ENCODE results near the gene CABP5.

CABP5 gene

GRCh38 chr19:48051335-48052033, 7.6 kb upstream of the CABP5 start:
- Histone ChIP-seq H3K4me2 (ENCODE audit: low read length) (no peak overlapping the region), H3K9me3 (ENCODE audit: control insufficient read depth, low read length) (no peaks in the 10 kb centered on the region), H3K4me3 (ENCODE audit: low read depth, low read length) (no peak overlapping the region), H3K27me3 (ENCODE audit: control insufficient read depth, insufficient read depth, low read length) (no peaks in the 10 kb centered on the region), H3K79me2 (no peaks in the 10 kb centered on the region), H3K36me3 (ENCODE audit: control insufficient read depth, insufficient read depth, low read length) (no peaks in the 10 kb centered on the region), H3K27ac (no peak overlapping the region), H2AFZ (no peak overlapping the region), H3K9ac (no peak overlapping the region), H3K4me1 (no peaks in the 10 kb centered on the region)
- TF ChIP-seq CTCF (IDR thresholded peaks at IDR 0.05), result no peak

DNA sequence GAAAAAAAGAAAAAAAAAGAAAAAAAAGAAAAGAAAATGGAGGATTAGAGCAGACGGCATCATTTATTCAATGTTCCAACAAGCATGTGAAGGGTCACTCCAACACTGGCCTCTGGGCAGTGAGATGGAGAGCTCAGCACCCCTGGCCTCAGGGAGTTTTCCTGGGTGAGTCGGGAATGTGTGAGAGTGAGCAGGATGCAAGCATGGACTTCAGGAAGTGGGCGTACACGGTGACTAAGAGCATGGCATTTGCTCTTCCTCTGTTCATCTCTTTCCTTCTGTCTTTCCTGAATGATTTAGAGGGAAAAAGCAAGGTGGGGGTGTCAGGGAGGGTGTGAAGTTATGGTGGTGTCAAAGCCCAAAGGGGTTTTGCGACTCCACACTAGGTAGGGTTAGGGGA, 682 bp upstream of the CABP5 start:
- Histone ChIP-seq H3K9me3 (ENCODE audit: control insufficient read depth, low read length) (no peaks in the 10 kb centered on the region), H3K4me1 (no peaks in the 10 kb centered on the region), H3K79me2 (no peaks in the 10 kb centered on the region), H3K27ac (no peak overlapping the region), H3K27me3 (ENCODE audit: control insufficient read depth, insufficient read depth, low read length) (no peaks in the 10 kb centered on the region), H2AFZ (no peak overlapping the region), H3K36me3 (ENCODE audit: control insufficient read depth, insufficient read depth, low read length) (no peaks in the 10 kb centered on the region), H3K4me2 (ENCODE audit: low read length) (no peak overlapping the region), H3K9ac (no peak overlapping the region), H3K4me3 (ENCODE audit: low read depth, low read length) (no peak overlapping the region)
- no peak for TF ChIP-seq CTCF (IDR thresholded peaks at IDR 0.05)

DNA sequence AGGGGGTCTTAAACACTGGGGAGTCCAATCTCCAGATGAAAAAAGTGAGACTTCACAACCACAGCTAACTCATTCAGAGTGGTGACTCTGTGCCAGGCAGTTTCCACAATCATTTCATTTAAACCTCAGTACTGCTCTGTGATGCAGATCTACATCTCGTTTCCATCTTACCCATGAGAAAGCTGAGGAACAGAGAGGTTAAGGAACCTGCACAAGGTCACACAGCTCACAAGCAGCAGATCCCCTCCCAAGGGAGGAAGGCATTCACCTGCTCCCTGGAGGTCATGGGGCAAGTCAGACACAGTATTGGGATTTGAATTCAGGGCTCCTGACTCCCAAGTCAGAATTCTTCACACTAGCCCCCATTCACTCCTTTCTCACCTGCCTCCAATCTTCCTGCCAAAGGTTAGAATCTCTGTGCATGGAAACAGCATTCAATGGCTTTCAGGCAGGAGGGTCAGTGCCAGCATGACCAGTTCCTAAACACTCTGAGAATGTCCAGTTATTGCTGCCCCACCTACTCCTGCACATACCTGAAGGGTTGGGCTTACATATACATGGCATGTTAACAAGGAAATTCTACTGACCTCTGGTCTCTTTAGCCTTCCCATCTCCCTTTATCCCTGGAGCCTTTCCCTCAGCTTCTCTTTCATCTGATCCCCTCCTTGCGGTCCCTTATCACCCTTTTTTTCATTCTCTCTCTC, 1.9 kb downstream of the CABP5 start:
- Histone ChIP-seq H3K9ac (no peak overlapping the region), H3K4me2 (ENCODE audit: low read length) (no peak overlapping the region), H3K36me3 (ENCODE audit: control insufficient read depth, insufficient read depth, low read length) (no peaks in the 10 kb centered on the region), H3K4me3 (ENCODE audit: low read depth, low read length) (no peak overlapping the region), H3K27ac (no peak overlapping the region), H3K4me1 (no peaks in the 10 kb centered on the region), H3K79me2 (no peaks in the 10 kb centered on the region), H3K9me3 (ENCODE audit: control insufficient read depth, low read length) (no peaks in the 10 kb centered on the region), H2AFZ (no peak overlapping the region), H3K27me3 (ENCODE audit: control insufficient read depth, insufficient read depth, low read length) (no peaks in the 10 kb centered on the region)
- TF ChIP-seq CTCF (IDR thresholded peaks at IDR 0.05), result no peak

DNA sequence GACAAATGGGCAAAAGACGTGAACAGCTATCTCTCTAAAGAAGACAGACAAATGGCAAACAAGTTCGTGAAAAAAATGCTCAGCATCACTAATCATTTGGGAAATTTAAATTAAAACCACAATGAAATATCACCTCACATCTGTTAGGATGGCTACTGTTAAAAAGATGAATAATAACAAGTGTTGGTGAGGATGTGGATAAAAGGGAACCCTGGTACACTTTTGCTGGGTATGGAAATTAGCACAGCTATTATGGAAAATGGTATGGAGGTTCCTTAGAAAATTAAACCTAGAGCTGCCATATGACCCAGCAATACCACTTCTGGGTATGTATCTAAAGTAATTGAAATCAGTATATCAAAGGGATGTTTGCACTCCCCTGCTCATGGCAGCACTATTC, 7.1 kb downstream of the CABP5 start:
- TF ChIP-seq CTCF (IDR thresholded peaks at IDR 0.05), result no peak
- no peak overlapping the region for H3K27ac ChIP-seq
- no peak overlapping the region for H3K4me3 ChIP-seq (ENCODE audit: low read depth, low read length)
- H3K27me3 ChIP-seq (ENCODE audit: control insufficient read depth, insufficient read depth, low read length), result no peaks in the 10 kb centered on the region
- H3K36me3 ChIP-seq (ENCODE audit: control insufficient read depth, insufficient read depth, low read length), result no peaks in the 10 kb centered on the region
- H3K4me1 ChIP-seq, result no peaks in the 10 kb centered on the region
- H3K79me2 ChIP-seq, result no peaks in the 10 kb centered on the region
- H3K9me3 ChIP-seq (ENCODE audit: control insufficient read depth, low read length), result no peaks in the 10 kb centered on the region
- H2AFZ ChIP-seq, result no peak overlapping the region
- no peak overlapping the region for H3K4me2 ChIP-seq (ENCODE audit: low read length)
- H3K9ac ChIP-seq, result no peak overlapping the region

- no peak for TF ChIP-seq CTCF (IDR thresholded peaks at IDR 0.05)
- no peaks in the 10 kb centered on the region for H3K4me1 ChIP-seq
These were observed 10.3 kb downstream of the CABP5 start for GRCh38 chr19:48033604-48034003.

More at GRCh38 chr19:48033604-48034003, 10.3 kb downstream of the CABP5 start:
- Histone ChIP-seq H3K27me3 (ENCODE audit: control insufficient read depth, insufficient read depth, low read length) (no peaks in the 10 kb centered on the region), H3K36me3 (ENCODE audit: control insufficient read depth, insufficient read depth, low read length) (no peaks in the 10 kb centered on the region), H3K4me3 (ENCODE audit: low read depth, low read length) (no peak overlapping the region), H3K9ac (no peak overlapping the region), H3K79me2 (no peaks in the 10 kb centered on the region), H3K4me2 (ENCODE audit: low read length) (no peak overlapping the region), H3K9me3 (ENCODE audit: control insufficient read depth, low read length) (no peaks in the 10 kb centered on the region), H3K27ac (no peak overlapping the region), H2AFZ (no peak overlapping the region)

All from parathyroid adenoma (tissue), 2 donors.